BE2C (cell line): ENCODE results near the gene NODAL.

ENCODE experiments used
- DNase-seq: peaks from one replicate; pipeline ENCODE4 v3.0.0-alpha.2; 2020
- H3K27me3 ChIP-seq: fragments of 250-450 bp; sonication (Bioruptor Pico); 2 replicates; pipeline ENCODE4 v1.5.1; 2020; ENCODE audit warnings: mild to moderate bottlenecking
- H3K36me3 ChIP-seq: fragments of 250-450 bp; sonication (Bioruptor Pico); 2 replicates; pipeline ENCODE4 v1.5.1; 2020; ENCODE audit warnings: mild to moderate bottlenecking
- H3K4me1 ChIP-seq: fragments of 250-450 bp; sonication (Bioruptor Pico); 2 replicates; pipeline ENCODE4 v1.5.1; 2020
- H3K4me3 ChIP-seq: 2 replicates; pipeline ENCODE4 v1.5.1; 2011; ENCODE audit warnings: low read depth, low read length
- H3K9me3 ChIP-seq: fragments of 250-450 bp; sonication (Bioruptor Pico); 2 replicates; pipeline ENCODE4 v1.5.1; 2020
- CTCF ChIP-seq: IDR thresholded peaks from 2 replicates; pipeline ENCODE4 v1.5.1; 2012; ENCODE audit warnings: mild to moderate bottlenecking, low read depth, low read length

NODAL gene

GRCh38 chr10:70465832-70466231 is 24.4 kb upstream of the NODAL start:
- no peaks in the 10 kb centered on the region for H3K27me3 ChIP-seq

GRCh38 chr10:70465278-70465677 is 23.8 kb upstream of the NODAL start:
- TF ChIP-seq CTCF: no peak
- no peaks in the 10 kb centered on the region for H3K9me3 ChIP-seq
- no peaks in the 10 kb centered on the region for H3K27me3 ChIP-seq
- no peaks in the 10 kb centered on the region for H3K4me1 ChIP-seq
- no peak overlapping the region for H3K4me3 ChIP-seq
- no peak for DNase-seq
- no peaks in the 10 kb centered on the region for H3K36me3 ChIP-seq

More at GRCh38 chr10:70465832-70466231, 24.4 kb upstream of the NODAL start:
- DNase-seq: no peak
- Histone ChIP-seq H3K9me3 (no peaks in the 10 kb centered on the region), H3K4me3 (no peak overlapping the region), H3K36me3 (no peaks in the 10 kb centered on the region), H3K4me1 (no peaks in the 10 kb centered on the region)
- no peak for TF ChIP-seq CTCF

GRCh38 chr10:70462349-70462984 is 21.0 kb upstream of the NODAL start:
- no peaks in the 10 kb centered on the region for H3K27me3 ChIP-seq
- H3K4me3 ChIP-seq: no peak overlapping the region
- no peaks in the 10 kb centered on the region for H3K36me3 ChIP-seq
- H3K4me1 ChIP-seq: no peaks in the 10 kb centered on the region
- no peak for TF ChIP-seq CTCF
- no peaks in the 10 kb centered on the region for H3K9me3 ChIP-seq
- DNase-seq: peak; percentile 51

- no peak overlapping the region for H3K4me3 ChIP-seq
- H3K36me3 ChIP-seq: no peaks in the 10 kb centered on the region
- peak; percentile 58 for DNase-seq
- no peaks in the 10 kb centered on the region for H3K27me3 ChIP-seq
- TF ChIP-seq CTCF: peak; percentile 85
- H3K9me3 ChIP-seq: no peaks in the 10 kb centered on the region
- H3K4me1 ChIP-seq: no peaks in the 10 kb centered on the region
These were observed 20.2 kb upstream of the NODAL start for GRCh38 chr10:70461397-70462348.

GRCh38 chr10:70459774-70460490 is 18.5 kb upstream of the NODAL start:
- Histone ChIP-seq H3K4me1 (no peaks in the 10 kb centered on the region), H3K4me3 (no peak overlapping the region), H3K36me3 (no peaks in the 10 kb centered on the region), H3K9me3 (no peaks in the 10 kb centered on the region), H3K27me3 (no peaks in the 10 kb centered on the region)
- DNase-seq: no peak
- TF ChIP-seq CTCF: no peak
